Keratinocyte (primary cell): ENCODE data around the gene PTPRR. TPM values are rescaled to one million over a fixed set of nuclear protein-coding genes. Genes with fewer than 3 reads are reported as not detected.
A peak's percentile ranks its signal among the peaks of the same experiment; 100 is the strongest.

Experiments used
- DNase-seq: peaks from one replicate; pipeline ENCODE4 v3.0.0-alpha.2; 2011; ENCODE audit warnings: low read depth, missing footprints, low spot score
- FAIRE-seq: peaks from 2 replicates; lab custom pipeline; 2011; peaks lifted over from hg19 to GRCh38; lab: Jason Lieb, UNC
- H2AFZ ChIP-seq: 2 replicates; pipeline ENCODE4 v1.6.0; 2012; ENCODE audit warnings: low read length, control low read depth, inconsistent platforms; ENCODE audit not compliant: control insufficient read depth
- H3K27ac ChIP-seq: 2 replicates; pipeline ENCODE4 v1.5.1; 2011; ENCODE audit warnings: low read length; ENCODE audit not compliant: control insufficient read depth, insufficient read depth
- H3K27me3 ChIP-seq: 3 replicates; pipeline ENCODE4 v1.6.0; 2011; ENCODE audit warnings: low read length; ENCODE audit not compliant: control insufficient read depth, insufficient read depth; ENCODE audit errors: extremely low read depth
- H3K36me3 ChIP-seq, 2 experiments: 2 replicates in 1 of 2; 3 replicates in 1 of 2; pipeline ENCODE4 v1.5.1; 2011; ENCODE audit warnings: low read length in 2 of 2, mild to moderate bottlenecking in 1 of 2; ENCODE audit not compliant: control insufficient read depth in 2 of 2, insufficient read depth in 2 of 2; ENCODE audit errors: extremely low read depth in 1 of 2
- H3K4me1 ChIP-seq: 3 replicates; pipeline ENCODE4 v1.5.1; 2011; ENCODE audit warnings: low read length; ENCODE audit not compliant: control insufficient read depth, insufficient read depth; ENCODE audit errors: extremely low read depth
- H3K4me2 ChIP-seq: 3 replicates; pipeline ENCODE4 v1.6.0; 2011; ENCODE audit warnings: low read depth, low read length; ENCODE audit not compliant: control insufficient read depth, insufficient read depth; ENCODE audit errors: extremely low read depth
- H3K4me3 ChIP-seq, 3 experiments: fragments of 200-600 bp in 1 of 3; sonication (generic) in 1 of 3; 2 replicates in 2 of 3; 3 replicates in 1 of 3; pipeline ENCODE4 v1.5.1; 2011 to 2016; ENCODE audit warnings: low read length in 3 of 3, mild to moderate bottlenecking in 3 of 3, control low read depth in 2 of 3, inconsistent platforms in 1 of 3, low read depth in 1 of 3, mixed read lengths in 1 of 3, mixed run types in 1 of 3, moderate library complexity in 1 of 3; ENCODE audit not compliant: control insufficient read depth in 2 of 3, insufficient read depth in 2 of 3; ENCODE audit errors: extremely low read depth in 1 of 3
- H3K79me2 ChIP-seq: 2 replicates; pipeline ENCODE4 v1.6.0; 2012; ENCODE audit warnings: low read length; ENCODE audit not compliant: control insufficient read depth, insufficient read depth
- H3K9ac ChIP-seq: 3 replicates; pipeline ENCODE4 v1.6.0; 2011; ENCODE audit warnings: low read length; ENCODE audit not compliant: control insufficient read depth, insufficient read depth; ENCODE audit errors: extremely low read depth
- H3K9me1 ChIP-seq: 3 replicates; pipeline ENCODE4 v1.6.0; 2011; ENCODE audit warnings: low read length; ENCODE audit not compliant: control insufficient read depth, insufficient read depth; ENCODE audit errors: extremely low read depth
- H3K9me3 ChIP-seq: 2 replicates; pipeline ENCODE4 v1.5.1; 2012; ENCODE audit warnings: low read depth, low read length; ENCODE audit not compliant: control insufficient read depth
- H4K20me1 ChIP-seq: 3 replicates; pipeline ENCODE4 v1.6.0; 2011; ENCODE audit warnings: low read length; ENCODE audit not compliant: control insufficient read depth, insufficient read depth; ENCODE audit errors: extremely low read depth
- CTCF ChIP-seq, 3 experiments: IDR thresholded peaks in 1 of 3; conservative IDR thresholded peaks in 1 of 3; optimal IDR thresholded peaks in 1 of 3; 2 replicates in 2 of 3; 3 replicates in 1 of 3; pipeline versions ENCODE3 to v1.5.1; 2011; ENCODE audit warnings: low read length in 3 of 3, mild to moderate bottlenecking in 3 of 3, moderate library complexity in 2 of 3, control low read depth in 1 of 3, inconsistent platforms in 1 of 3; ENCODE audit not compliant: insufficient read depth in 2 of 3; ENCODE audit errors: extremely low read depth in 1 of 3
- EZH2 ChIP-seq: IDR thresholded peaks from one replicate; pipeline ENCODE4 v1.6.1; 2012; ENCODE audit warnings: inconsistent platforms, mild to moderate bottlenecking, low read length, moderate library complexity
- dilution Hi-C: fragments of 300-500 bp; cut with MboI; formaldehyde crosslinking; loops from one replicate; pipeline ENCODE4 v1.7.0; 2020; ENCODE audit warnings: low sequenced_read_pairs; ENCODE audit not compliant: extremely low pct_ligation_motif_present
- polyA plus RNA-seq, 5 experiments: library from polyadenylated mRNA; depleted of rRNA in 3 of 5; stranded (reverse) in 3 of 5; stranded (forward) in 1 of 5; unstranded in 1 of 5; fragments of >200 nt; gene quantifications; 1 replicate in 1 of 5; 2 replicates in 3 of 5; 3 replicates in 1 of 5; pipeline versions ENCODE4 v1.2.1 to v1.2.3, GENCODE V29; 2011 to 2012; ENCODE audit warnings: missing spikeins in 2 of 5, low read depth in 1 of 5, low replicate concordance in 1 of 5

Gene PTPRR
- polyA plus RNA-seq, 1 donor (not counting 4 experiments of a cell fraction or from before 2014, with no cell fraction given): 3.1 TPM

- FAIRE-seq (peak; percentile 20), DNase-seq (no peak)
- Histone ChIP-seq H4K20me1 (no peaks in the 10 kb centered on the region), H3K4me2 (no peak overlapping the region), H3K36me3 (no peaks in the 10 kb centered on the region), H2AFZ (peak overlapping the region; percentile 16), H3K27me3 (no peaks in the 10 kb centered on the region), H3K9me1 (no peaks in the 10 kb centered on the region), H3K4me1 (peaks cover 20% of the 10 kb centered on the region), H3K79me2 (no peaks in the 10 kb centered on the region), H3K9ac (no peak overlapping the region), H3K27ac (no peak overlapping the region), H3K4me3 (no peak overlapping the region), H3K9me3 (no peaks in the 10 kb centered on the region)
- dilution Hi-C loops: no loop called here
- no peak for TF ChIP-seq CTCF (optimal IDR thresholded peaks at IDR 0.05 in 1 of 3, IDR thresholded peaks at IDR 0.05 in 1 of 3, conservative IDR thresholded peaks at IDR 0.05 in 1 of 3; ENCODE audit: extremely low read depth in 1 of 3, insufficient read depth in 2 of 3, low read length in 3 of 3)
- TF ChIP-seq EZH2: no peak
These were observed 256.7 kb downstream of the PTPRR start for GRCh38 chr12:70663838-70664237.

- no peak for TF ChIP-seq EZH2
- no peak for TF ChIP-seq CTCF (optimal IDR thresholded peaks at IDR 0.05 in 1 of 3, IDR thresholded peaks at IDR 0.05 in 1 of 3, conservative IDR thresholded peaks at IDR 0.05 in 1 of 3; ENCODE audit: extremely low read depth in 1 of 3, insufficient read depth in 2 of 3, low read length in 3 of 3)
- dilution Hi-C loops: no loop called here
- Histone ChIP-seq H3K27ac (peak overlapping the region; percentile 92), H3K9ac (peak overlapping the region; percentile 70), H3K79me2 (no peaks in the 10 kb centered on the region), H3K9me1 (no peaks in the 10 kb centered on the region), H3K9me3 (no peaks in the 10 kb centered on the region), H3K27me3 (no peaks in the 10 kb centered on the region), H3K4me1 (peaks cover 20% of the 10 kb centered on the region), H3K36me3 (no peaks in the 10 kb centered on the region), H4K20me1 (no peaks in the 10 kb centered on the region), H3K4me2 (peak overlapping the region; percentile 71), H2AFZ (peak overlapping the region; percentile 12), H3K4me3 (peak overlapping the region in 2 of 3 experiments; percentile 14 to 15)
- peak; percentile 77 for FAIRE-seq
- peak; percentile 54 for DNase-seq
These were observed 258.9 kb downstream of the PTPRR start for GRCh38 chr12:70661466-70662161.
